ENCODE measurements around the gene PLAAT3.
"Not testable (repeated sequence)": the region's sequence is repeated elsewhere in the genome, so short reads cannot be mapped to it uniquely, and the experiment has no call there.

The PLAAT3 gene

DNA sequence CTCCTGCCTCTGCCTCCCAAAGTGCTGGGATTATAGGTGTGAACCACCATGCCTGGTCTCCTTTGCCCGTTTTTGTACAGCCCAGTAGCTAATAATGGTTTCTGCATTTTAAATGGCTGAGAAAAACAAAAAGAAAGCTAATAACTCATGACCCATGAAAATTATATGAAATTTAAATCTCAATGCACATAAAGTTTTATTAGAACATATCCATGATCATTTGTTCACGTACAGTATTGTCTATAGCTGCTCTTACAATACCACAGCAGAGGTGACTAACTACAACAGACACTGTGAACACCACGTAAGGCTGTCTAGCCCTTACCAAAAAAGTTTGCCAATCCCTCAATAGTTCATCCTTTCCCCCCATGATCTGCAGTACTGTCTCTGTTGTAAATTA, 44.7 kb downstream of the PLAAT3 start:
- no peak for DNase-seq (ENCODE audit: low spot score)
- no peak for FAIRE-seq

DNA sequence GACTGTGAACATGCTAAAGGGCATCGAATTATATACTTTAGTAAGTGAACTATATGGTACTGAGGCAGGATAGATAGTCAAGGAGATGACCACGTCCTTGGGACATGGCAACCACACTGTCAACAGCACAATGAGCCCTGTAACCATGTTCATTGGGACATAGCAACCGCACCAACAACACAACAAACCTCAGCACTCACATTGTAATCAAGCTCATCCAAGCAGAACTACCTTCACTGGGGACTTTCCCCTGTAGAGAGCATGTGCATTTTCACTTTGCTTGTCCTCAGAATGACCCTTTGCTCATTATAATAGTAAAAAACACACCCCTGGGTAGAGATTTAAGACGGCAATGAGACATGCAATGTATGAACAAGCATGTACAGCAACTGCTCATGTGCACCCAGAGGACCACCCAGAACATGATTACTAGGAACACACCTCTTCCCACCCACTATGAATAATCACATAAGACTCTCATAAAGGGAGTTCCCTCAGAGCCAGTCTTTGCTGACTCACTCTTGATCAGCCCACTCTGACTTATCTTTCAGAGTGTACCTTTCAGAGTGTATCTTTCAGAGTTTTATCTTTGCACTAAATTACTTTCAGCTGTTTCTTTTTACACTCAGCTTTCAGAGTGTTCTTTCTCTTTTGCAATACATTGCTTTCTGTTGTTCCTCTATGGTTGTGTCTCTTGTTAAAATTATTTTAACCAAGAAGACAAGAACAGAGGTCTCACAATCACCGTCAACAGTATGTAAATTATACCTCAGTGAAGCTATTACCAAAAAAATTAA, 47.0 kb downstream of the PLAAT3 start:
- FAIRE-seq (peak; percentile 78), DNase-seq (ENCODE audit: low spot score) (peak; percentile 96)

DNA sequence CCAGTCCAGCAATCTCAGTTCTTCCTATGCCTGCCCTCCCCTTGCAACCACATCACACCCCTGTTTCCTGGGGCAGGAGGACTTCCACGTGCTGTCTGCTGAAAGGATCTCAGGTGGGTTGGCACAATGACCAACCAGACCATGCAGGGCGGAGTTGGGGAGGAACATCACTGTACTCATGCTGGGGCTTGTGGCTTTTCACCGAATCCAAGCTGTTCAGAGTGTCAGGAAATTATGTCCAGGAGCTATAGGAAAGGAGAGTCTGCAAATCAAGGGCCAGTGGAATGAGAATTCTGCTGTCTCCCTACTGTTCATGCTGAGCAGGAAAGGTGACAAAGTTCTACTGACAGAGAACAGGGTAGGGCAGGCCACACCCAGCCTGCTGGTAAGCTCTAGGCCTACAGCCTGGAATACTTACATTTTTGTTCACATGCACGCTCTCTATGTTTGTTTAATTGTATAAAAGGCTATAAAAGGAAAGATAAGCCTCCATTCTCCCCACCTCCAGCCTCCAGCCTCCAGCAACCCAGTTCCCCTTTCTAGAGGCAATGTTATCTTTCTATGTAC, 49.4 kb downstream of the PLAAT3 start:
- DNase-seq (ENCODE audit: low spot score) (no peak), FAIRE-seq (no peak)

DNA sequence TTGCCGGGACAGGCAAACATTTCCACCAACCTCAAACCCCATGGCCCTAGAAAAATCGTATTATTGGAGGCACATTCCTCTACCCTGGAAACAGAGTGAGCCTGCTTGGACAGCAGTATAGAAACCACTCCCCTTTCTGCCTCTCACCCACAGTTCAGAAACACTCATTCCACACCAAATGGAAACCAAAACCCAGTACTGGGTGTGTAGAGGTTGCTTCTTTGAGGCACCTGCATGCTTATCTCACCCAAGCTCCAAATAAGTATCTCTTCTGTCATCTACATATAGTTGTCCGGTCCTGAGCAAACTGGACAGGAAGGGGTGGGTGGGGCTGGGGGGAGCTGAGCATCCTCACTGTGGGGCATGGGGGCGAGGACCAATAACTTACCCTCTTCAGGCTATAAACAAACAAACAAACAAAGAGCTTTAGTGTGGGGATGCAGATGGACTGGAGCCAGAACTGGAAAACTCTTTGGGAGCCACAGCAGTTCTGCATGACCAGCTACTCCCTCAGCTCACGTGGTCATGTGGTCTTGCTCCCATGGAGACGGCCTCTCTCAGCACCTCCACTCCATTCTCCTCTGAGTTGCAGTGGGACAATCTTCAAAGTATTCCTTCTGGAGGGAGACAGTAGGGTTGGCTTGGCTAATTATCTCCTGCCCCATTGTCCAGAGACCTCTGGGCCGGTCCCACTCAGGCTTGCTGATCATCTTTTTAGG, 50.0 kb downstream of the PLAAT3 start:
- DNase-seq (ENCODE audit: low spot score) (peak; percentile 17), FAIRE-seq (no peak)

DNA sequence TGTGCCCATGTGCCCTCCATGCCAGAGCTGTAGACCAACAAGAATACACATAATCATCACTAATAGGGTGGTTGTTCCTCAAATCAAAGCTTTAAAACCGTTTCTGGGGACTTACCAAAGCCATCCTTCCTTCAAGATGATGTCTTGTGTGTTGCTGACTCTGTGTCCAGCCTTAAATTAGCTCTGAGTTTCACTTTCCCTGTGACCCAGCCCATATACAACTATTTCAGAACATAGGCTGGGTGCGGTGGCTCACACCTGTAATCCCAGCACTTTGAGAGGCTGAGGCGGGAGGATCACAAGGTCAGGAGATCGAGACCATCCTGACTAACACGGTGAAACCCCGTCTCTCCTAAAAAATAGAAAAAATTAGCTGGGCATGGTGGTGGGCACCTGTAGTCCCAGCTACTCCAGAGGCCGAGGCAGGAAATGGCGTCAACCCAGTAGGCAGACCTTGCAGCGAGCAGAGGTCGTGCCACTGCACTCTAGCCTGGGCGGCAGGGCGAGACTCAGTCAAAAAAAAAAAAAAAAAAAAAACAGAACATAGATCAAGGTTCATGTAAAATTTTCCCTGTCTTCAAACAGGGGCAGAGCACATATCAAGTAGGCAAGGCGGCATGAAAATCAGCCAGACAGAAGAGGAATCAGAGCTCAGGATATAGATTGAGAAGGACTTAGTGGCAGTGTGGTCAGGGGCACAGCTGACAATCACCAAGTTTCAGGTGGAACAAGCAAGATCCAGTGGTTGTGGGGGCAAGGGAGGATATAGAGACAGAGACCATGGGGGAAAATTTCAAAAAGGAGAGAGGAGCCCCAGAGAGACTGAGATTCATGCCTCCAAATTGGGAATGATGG, 50.8 kb downstream of the PLAAT3 start, which contains the start of gene PLAAT2:
PLAAT2 (minus strand) TSS at position 179 of the 855 bp plus-strand sequence; CDS start at position 124, 55 bp downstream.
- FAIRE-seq: no peak
- no peak for DNase-seq (ENCODE audit: low spot score)

DNA sequence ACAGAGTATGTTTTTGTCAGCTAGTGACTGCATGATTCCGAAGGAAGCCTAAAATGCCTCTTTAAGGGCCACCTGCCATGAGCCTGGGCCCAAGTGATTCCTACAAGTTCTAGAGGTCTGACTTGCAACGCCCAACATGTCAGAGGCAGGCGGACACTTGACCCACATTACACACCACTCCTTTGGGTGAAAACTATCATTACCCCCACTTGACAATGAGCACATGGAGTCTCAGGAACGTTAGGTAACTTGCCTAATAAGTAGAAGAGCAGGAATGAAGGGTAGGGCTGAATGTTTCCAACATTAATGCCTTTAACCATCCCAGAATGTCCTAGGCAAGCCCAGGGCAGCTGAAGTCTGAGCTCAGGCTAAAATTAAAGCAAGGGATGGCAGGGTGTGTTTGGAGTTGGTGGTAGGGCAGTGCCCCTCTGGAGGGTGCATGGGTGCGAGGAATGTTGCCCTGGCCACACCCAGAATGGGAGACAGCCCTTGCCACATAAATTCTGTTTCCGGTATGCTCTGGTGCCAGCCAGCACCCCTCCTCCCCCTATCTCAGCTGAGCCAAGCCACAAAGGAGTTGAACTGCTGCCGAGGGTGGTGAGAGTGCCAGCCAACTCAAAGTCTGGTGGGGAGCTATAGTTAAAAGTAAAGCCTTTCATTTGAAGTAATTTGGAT, 53.6 kb downstream of the PLAAT3 start:
- no peak for DNase-seq (ENCODE audit: low spot score)

DNA sequence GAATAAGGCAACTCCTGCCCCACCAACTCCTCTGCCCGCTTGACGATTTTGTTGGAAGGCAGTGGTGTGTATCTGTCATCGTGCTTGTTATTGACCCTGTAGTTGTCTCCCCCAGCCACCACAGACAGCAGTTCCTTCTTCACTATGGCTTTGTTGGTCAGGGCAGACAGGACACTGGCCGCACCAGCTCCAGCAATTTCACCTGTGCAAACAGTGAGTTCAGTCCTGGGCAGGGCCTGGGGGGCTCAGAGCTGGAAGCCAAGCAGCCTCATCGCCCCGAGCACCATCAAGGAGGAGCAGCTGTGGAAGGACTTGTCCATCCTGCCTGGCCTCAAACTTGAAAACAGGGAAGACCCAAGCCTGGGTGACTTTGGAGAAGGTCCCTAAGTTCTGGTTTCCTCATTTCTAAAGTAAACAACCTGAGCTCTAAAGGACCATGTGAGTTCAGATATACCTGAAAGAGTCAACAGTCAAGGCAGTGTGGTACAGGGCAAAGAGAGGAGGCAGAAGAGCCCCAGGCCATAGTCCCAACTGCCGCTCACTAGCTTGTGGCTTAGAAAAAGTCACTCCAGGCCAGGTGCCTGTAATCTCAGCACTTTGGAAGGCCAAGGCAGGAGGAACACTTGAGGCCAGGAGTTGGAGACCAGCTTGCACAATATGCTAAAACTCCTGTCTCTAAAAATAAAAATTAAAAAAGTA, 55.6 kb downstream of the PLAAT3 start:
- FAIRE-seq (no peak), DNase-seq (ENCODE audit: low spot score) (no peak)

More for the DNA sequence above, 53.6 kb downstream of the PLAAT3 start:
- FAIRE-seq: no peak

DNA sequence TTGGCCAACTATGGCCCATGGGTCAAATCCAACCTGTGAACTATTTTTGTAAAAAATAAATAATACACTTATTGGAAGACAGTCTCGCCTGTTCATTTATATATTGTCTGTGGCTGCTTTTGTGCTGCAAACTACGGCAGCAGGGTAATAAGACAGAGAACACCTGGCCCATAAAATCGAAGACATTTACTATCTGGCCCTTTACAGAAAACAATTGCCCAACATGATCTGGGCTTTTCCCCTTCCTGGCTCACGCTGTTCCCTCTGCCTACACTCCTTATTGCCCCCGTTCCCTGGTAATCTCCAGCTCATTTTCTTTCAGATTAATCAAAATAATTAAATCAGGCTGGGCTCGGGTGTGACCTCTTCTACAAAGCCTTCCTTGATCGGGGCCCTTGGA, 56.7 kb downstream of the PLAAT3 start:
- FAIRE-seq: no peak
- DNase-seq (ENCODE audit: low spot score): no peak

DNA sequence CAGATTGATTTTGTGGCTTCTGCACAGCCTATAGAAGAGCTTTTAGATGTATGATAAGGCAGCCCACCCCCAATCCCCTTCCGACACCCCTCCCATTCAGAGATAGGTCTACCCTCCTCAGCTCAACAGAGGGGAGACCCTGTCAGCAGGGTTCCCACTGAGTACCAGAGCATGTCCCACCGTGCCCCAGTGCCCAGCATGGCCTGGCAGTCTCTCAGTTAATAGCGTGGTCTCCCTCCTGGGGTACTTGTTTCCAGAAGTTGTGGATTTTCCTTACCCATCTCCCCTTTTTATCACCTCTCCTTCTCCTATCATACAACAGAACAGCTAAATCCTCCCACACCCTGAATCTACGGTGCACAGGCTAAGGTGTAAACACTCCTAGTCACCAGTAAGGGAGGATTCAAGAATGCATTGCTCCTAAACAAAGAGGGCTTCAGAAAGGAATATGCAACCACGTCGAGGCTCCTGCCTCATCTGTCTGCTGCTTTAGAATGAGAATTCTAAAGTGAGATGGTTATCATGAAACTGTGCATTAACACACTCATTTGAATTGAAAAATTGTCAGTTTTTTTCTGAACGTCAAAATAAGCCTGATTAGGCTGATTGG, 57.7 kb downstream of the PLAAT3 start:
- DNase-seq (ENCODE audit: low spot score): no peak
- FAIRE-seq: no peak

DNA sequence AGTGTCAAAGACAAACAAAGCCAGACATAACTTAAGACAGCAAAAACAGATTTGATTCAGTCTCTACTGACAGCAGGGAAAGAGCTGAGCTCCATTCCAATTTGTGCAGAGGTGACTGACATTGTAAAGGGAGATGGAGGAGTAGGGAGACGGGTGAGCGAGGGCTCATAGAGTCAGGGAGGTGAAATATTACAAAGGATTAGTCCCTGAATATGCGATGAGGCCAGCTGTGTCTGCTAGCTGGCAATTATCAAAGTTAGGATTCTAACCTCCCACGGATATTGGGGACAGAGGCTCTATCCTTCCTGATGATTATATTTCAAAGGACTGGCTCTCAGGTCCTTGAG, 59.4 kb downstream of the PLAAT3 start:
- no peak for DNase-seq (ENCODE audit: low spot score)
- FAIRE-seq: no peak

DNA sequence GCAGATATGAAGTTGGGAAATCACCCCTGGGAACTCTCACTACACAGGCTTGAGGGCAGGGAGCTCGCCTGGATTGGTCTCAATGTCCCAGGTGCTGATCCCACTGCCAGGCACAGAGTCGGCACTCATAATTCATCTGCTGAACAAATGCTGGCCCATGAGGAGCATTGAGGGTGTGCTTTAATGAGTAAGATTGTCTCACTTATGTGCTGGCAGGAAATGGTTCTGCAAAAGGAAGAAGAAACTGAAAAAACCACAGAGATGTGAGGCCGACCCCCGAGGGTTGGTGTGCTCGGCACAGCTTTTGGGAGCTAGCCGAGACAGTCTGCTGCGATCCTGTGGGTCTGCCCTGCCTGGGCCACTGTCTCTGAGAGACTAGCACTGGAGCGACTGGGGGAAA, 60.5 kb downstream of the PLAAT3 start:
- DNase-seq (ENCODE audit: low spot score): no peak
- no peak for FAIRE-seq

DNA sequence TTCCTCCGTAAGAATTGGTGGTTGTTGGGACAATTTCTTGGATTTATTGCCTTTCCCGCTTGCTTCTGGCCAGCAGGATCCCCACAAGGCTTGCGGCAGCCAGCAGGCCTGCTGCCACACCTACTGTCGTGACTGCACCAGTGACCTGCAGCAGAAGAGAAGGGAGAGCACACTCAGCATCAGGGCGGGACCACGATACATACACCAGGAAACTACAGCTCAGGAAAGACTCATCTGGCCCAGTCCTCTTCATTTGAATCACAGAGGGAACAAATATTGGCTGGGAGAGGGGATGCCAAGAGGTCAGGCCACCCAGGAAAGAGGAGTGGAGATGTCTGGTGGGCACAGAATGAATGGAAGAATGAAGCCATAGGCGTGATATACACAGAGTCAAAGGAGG, 61.3 kb downstream of the PLAAT3 start:
- FAIRE-seq: no peak
- no peak for DNase-seq (ENCODE audit: low spot score)

DNA sequence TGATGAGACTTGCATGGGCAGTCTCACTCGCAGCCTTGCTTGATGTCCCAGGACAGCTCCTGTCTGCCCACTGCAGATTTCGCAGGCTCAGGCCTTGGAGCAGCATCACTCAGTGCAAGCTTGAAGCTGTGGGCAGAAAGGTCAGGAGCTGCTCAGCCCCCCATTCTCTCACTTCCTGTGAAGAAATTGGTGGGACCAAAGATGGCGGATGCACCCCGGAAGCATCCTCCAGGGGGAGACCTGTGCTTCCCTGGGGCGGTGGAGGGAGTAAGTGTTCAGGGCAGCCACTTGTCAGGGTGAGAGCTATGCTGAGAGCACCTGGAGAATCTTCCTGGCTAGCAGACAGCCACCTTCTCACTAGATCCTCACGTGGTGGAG, 62.4 kb downstream of the PLAAT3 start:
- no peak for FAIRE-seq
- DNase-seq (ENCODE audit: low spot score): no peak

DNA sequence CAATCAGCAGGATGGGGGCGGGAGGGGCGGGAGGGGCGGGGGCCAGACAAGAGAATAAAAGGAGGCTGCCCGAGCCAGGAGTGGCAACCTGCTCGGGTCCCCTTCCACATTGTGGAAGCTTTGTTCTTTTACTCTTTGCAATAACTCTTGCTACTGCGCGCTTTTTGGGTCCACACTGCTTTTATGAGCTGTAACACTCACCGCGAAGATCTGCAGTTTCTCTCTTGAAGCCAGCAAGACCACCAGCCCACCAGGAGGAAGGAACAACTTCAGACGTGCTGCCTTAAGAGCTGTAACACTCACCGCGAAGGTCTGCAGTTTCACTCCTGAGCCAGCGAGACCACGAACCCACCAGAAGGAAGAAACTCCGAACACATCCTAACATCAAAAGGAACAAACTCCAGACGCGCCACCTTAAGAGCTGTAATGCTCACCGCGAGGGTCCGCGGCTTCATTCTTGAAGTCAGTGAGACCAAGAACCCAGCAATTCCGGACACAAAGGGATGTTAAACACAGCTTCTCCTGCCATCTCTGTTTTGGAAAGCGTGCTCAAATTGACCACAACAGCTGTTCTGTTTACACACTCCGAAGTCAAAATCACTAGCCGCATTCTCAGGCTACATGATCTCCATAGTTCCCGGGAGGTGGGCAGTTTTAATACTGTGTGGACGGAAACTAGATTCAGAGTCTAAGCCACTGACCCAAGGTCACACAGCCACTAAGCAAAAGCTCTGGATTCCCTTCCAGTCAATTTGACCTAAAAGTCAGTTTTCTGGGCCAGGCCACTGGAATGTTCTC, 62.9 kb downstream of the PLAAT3 start:
- DNase-seq (ENCODE audit: low spot score) (no peak), FAIRE-seq (no peak)

DNA sequence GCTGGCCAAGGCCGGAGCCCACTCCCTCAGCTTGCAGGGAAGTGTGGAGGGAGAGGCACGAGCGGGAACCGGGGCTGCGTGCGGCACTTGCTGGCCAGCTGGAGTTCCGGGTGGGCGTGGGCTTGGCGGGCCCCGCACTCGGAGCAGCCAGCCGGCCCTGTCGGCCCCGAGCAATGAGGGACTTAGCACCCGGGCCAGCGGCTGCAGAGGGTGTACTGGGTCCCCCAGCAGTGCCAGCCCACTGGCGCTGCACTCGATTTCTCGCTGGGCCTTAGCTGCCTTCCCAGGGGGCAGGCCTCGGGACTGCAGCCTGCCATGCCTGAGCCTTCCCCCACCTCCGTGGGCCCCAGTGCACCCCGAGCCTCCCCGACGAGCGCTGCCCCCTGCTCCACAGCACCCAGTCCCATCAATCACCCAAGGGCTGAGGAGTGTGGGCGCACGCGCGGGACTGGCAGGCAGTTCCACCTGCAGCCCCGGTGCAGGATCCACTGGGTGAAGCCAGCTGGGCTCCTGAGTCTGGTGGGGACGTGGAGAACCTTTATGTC, 64.0 kb downstream of the PLAAT3 start:
- not testable (repeated sequence) for FAIRE-seq; DNase-seq (ENCODE audit: low spot score)

DNA sequence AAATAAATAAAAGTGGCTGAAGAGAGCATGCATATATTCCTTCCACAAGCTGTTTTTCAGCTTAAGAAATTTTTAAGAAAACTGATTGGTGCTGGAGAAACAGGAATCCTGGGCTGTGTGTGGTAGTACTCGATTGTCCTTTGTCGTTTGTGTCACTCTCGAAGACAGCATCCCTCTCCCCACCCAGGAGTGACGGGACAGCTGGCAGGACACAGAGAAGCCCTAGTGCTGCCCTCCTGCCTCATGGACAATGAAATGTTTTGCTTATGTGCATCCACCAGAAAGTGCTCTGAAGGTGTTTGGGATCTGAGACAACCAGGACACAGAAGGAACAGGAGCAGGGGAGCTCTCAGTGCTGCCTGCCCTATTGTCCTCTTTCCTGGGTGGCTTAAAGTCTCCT, 64.8 kb downstream of the PLAAT3 start:
- DNase-seq (ENCODE audit: low spot score): no peak
- FAIRE-seq: no peak

DNA sequence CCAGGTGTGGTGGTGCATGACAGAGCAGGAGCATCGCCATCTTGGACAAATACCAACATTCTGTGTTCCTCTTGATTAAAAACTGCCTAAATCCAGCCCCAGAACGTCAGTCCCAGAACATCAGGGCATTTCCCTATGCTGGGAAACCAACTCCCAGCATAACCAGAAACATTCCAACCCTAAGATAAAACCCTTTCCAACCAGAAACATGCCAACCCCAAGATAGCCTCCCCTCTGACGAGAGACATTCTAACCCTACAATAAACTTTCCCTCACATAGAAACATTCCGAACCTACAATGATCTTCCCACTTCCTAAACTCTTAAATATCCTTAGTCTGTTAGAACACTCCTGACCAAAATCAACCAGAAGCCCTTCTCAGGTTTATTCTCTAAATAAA, 66.1 kb downstream of the PLAAT3 start:
- FAIRE-seq: no peak

DNA sequence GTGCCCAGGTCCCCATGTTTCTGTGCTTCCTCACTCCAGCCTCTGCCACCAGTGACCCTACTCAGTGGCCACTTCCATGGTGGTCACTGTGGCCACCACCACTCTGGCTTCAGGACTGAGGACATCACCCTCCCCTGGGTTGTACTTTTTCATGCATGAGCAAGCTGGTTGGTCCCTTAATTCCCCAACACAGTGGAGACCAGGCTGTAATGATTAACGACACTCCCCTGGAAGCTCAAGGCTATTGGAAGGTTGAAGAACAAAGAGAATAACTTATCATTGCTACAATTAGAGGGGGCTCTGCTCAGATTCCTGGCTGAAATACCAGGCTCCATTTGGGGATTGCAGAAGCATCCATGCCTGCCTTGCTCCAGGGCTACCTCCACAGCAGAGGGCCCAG, 67.2 kb downstream of the PLAAT3 start:
- DNase-seq (ENCODE audit: low spot score): no peak
- FAIRE-seq: no peak

More for the DNA sequence above, 66.1 kb downstream of the PLAAT3 start:
- DNase-seq (ENCODE audit: low spot score): no peak

DNA sequence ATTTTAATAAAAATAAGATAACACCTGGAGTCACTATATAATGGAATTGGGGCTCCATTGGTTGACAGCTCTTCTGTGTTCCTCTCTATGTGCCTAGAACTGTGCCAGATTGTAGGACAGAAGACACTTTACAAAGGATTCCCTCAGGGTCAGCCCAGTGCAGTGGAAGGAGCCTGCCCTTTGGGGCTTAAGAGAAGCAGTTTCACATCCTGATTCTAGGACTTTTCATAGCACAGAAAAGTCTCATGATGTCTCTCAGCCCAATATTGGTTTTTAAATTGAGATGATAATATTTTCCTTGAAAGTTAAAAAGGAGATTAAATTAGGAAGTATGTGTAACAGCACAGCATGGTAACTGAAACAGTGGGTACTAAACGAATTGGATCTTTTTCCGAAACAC, 70.5 kb downstream of the PLAAT3 start:
- DNase-seq (ENCODE audit: low spot score) (no peak), FAIRE-seq (no peak)

Measured in RCC 7860 (cell line).